ENCODE measurements around the gene FGB. TPM values are rescaled to one million over a fixed set of nuclear protein-coding genes. Genes with fewer than 3 reads are reported as not detected.

The FGB gene
- total and polyA plus RNA-seq, 4 donors: 0.14 to 1.2 TPM; not detected in 2

DNA sequence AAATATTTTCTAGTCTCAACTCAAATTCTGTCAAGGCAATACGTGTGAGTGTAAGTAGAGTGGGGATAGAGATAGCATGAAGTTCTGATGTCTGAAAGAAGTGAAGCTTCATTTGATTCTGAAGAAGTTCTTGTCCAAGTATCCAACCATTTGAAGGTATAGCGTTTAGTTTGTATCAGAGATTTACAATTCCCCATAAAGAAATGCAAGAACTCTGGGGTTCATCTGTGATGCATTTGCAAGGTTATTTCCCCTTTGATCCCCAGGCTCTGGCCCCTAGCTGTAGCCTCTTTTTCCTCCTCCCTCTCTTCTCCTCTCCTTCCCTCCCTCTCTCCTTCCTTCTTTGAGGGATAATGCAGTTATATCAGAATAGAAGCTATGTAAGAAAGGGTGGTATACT, 19.9 kb downstream of the FGB start:
- no peaks in the 10 kb centered on the region for H3K27me3 ChIP-seq (ENCODE audit: control insufficient read depth, insufficient read depth, low read length)
- no peak overlapping the region for H3K27ac ChIP-seq (ENCODE audit: low read depth, low read length)
- DNase-seq (ENCODE audit: low read depth in 4 of 6, low spot score in 6 of 6): no peak
- no peaks in the 10 kb centered on the region for H3K9me3 ChIP-seq (ENCODE audit: control insufficient read depth, insufficient read depth, low read length)
- WGBS (ENCODE audit: insufficient coverage): no CpG with 5 or more reads among the region's 2 CpGs
- H3K4me3 ChIP-seq (ENCODE audit: low read depth, low read length): no peak overlapping the region
- H3K36me3 ChIP-seq (ENCODE audit: control insufficient read depth, insufficient read depth, low read length): no peaks in the 10 kb centered on the region
- H3K4me1 ChIP-seq (ENCODE audit: control insufficient read depth, insufficient read depth, low read length): no peaks in the 10 kb centered on the region

DNA sequence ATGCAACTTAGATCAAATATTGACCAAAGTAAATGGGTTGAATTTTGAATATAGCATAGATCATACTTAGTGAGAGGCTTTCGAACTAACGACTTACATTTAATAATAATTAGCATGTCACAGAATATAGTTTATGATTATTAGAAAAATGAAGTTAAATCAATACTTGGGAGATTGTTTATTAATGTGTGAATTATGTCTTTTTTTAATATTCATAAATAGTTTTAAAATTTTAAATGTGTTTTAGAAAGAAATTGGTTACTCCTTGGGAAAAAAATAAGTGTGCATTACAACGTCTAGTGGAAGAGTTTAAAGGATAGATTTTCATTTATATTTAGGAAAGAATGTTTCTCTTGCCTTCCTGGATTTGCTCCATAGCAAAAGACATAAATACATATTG, 20.4 kb downstream of the FGB start:
- Histone ChIP-seq H3K4me3 (ENCODE audit: low read depth, low read length) (no peak overlapping the region), H3K27ac (ENCODE audit: low read depth, low read length) (no peak overlapping the region), H3K27me3 (ENCODE audit: control insufficient read depth, insufficient read depth, low read length) (no peaks in the 10 kb centered on the region), H3K9me3 (ENCODE audit: control insufficient read depth, insufficient read depth, low read length) (no peaks in the 10 kb centered on the region), H3K4me1 (ENCODE audit: control insufficient read depth, insufficient read depth, low read length) (no peaks in the 10 kb centered on the region), H3K36me3 (ENCODE audit: control insufficient read depth, insufficient read depth, low read length) (no peaks in the 10 kb centered on the region)
- WGBS (ENCODE audit: insufficient coverage): no CpG with 5 or more reads among the region's 3 CpGs
- no peak for DNase-seq (ENCODE audit: low read depth in 4 of 6, low spot score in 6 of 6)

DNA sequence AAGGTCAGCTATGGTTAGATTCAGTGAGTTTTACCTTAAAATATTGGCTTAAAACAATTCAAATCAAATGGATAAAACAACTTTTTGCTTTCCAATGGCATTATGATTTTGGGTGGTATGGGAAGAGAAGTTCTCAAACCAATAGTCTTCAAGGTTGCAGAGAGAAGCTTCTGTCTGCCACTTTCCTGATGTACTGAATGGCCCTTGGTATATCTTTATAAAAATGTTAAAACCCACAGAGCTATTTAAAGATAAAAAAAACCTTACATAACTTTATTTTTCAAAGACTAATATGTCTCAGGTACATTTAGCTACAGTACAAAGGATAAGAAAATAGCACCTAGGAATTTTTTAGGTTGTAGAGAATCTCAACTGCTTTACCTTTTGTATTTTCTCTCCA, 20.9 kb downstream of the FGB start:
- H3K4me3 ChIP-seq (ENCODE audit: low read depth, low read length): no peak overlapping the region

DNA sequence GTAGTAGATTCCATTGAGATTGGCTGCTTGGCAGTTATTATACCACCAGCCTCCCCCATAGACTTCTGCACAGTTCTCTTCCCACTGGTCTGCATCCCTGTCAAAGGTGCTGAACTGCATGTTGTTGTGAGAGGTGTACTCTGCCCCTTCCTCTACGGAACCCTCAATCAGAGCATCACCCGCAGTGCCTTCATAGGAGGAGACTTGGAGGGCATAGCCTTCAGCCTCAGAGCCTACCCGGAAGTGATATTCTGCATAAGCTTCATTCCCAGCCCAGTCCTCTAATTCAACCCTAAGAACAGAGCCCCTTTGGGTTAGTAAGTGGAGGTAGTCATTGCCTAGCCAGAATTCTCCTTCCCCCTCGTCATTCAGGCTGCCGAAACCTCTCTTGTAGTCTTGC, 21.4 kb downstream of the FGB start:
- Histone ChIP-seq H3K27ac (ENCODE audit: low read depth, low read length) (no peak overlapping the region), H3K4me3 (ENCODE audit: low read depth, low read length) (no peak overlapping the region), H3K36me3 (ENCODE audit: control insufficient read depth, insufficient read depth, low read length) (no peaks in the 10 kb centered on the region), H3K4me1 (ENCODE audit: control insufficient read depth, insufficient read depth, low read length) (no peaks in the 10 kb centered on the region), H3K9me3 (ENCODE audit: control insufficient read depth, insufficient read depth, low read length) (no peaks in the 10 kb centered on the region), H3K27me3 (ENCODE audit: control insufficient read depth, insufficient read depth, low read length) (no peaks in the 10 kb centered on the region)
- no CpG with 5 or more reads among the region's 5 CpGs for WGBS (ENCODE audit: insufficient coverage)
- DNase-seq (ENCODE audit: low read depth in 4 of 6, low spot score in 6 of 6): no peak

More for the DNA sequence above, 20.9 kb downstream of the FGB start:
- Histone ChIP-seq H3K36me3 (ENCODE audit: control insufficient read depth, insufficient read depth, low read length) (no peaks in the 10 kb centered on the region), H3K9me3 (ENCODE audit: control insufficient read depth, insufficient read depth, low read length) (no peaks in the 10 kb centered on the region), H3K4me1 (ENCODE audit: control insufficient read depth, insufficient read depth, low read length) (no peaks in the 10 kb centered on the region), H3K27me3 (ENCODE audit: control insufficient read depth, insufficient read depth, low read length) (no peaks in the 10 kb centered on the region), H3K27ac (ENCODE audit: low read depth, low read length) (no peak overlapping the region)
- no peak for DNase-seq (ENCODE audit: low read depth in 4 of 6, low spot score in 6 of 6)

DNA sequence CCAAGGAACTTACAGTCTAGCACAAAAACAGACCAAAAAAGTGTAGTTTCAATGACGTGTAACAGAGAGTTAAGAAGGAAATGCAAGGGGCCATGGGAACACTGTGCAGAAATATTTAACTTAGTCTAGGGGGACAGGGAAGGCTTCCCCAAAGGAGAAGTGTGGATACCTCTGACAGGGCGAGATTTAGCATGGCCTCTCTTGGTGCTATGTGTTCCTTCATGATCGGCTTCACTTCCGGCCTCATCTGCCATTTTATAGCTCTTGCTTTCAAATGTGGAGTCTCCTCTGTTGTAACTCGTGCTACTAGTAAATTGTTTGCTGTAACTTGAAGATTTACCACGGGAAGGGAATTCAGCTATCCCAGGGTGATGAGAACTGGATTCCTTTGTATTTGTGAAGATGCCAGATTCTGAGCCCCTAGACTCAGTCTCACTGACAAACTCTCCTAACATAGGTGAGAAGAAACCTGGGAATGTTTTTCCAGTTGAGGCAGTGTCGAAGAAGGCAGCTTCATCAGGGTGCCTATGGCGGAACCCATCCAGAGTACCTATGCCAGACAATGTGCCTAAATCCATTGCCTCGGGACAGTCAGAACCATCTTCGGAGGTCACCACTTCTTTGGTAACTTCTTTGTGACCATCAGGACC, 22.7 kb downstream of the FGB start:
- 97% methylated on average over 6 of the region's 10 CpGs for WGBS (ENCODE audit: insufficient coverage)
- H3K9me3 ChIP-seq (ENCODE audit: control insufficient read depth, insufficient read depth, low read length): no peaks in the 10 kb centered on the region
- no peaks in the 10 kb centered on the region for H3K36me3 ChIP-seq (ENCODE audit: control insufficient read depth, insufficient read depth, low read length)
- no peak overlapping the region for H3K4me3 ChIP-seq (ENCODE audit: low read depth, low read length)
- no peaks in the 10 kb centered on the region for H3K4me1 ChIP-seq (ENCODE audit: control insufficient read depth, insufficient read depth, low read length)
- no peaks in the 10 kb centered on the region for H3K27me3 ChIP-seq (ENCODE audit: control insufficient read depth, insufficient read depth, low read length)
- DNase-seq (ENCODE audit: low read depth in 4 of 6, low spot score in 6 of 6): no peak
- H3K27ac ChIP-seq (ENCODE audit: low read depth, low read length): no peak overlapping the region

DNA sequence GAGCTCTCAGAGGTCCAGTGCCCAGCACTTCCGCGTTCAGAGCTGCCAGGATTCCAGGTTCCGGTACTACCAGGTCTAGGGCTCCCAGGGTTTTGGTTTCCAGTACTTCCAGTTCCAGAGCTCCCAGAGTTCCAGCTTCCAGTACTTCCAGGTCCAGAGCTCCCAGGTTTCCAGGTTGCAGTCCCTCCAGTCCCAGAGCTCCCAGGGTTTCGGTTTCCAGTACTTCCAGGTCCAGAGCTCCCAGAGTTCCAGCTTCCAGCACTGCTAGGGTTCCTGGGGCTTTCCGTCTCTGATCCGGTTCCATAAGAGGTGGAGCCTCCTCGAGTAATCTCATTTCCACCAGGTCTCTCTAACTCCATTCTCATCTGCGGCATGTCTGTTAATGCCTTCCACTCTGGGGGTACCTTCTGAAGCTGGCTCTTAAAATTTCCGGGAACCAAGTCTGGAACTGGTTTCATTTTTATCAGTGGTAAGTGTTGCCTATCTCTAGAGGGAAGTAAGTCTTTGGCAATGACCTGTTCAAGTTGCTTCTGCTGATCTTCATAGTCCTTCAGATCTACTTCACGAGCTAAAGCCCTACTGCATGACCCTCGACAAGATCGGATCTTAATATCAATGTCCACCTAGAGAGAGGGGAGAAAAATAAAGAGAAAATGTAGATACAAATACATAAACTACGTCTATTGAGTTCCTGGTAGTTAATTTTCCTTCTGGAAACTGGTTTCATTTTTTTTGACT, 23.7 kb downstream of the FGB start:
- WGBS (ENCODE audit: insufficient coverage): 97% methylated on average over 8 of the region's 13 CpGs
- no peak for DNase-seq (ENCODE audit: low read depth in 4 of 6, low spot score in 6 of 6)
- Histone ChIP-seq H3K9me3 (ENCODE audit: control insufficient read depth, insufficient read depth, low read length) (no peaks in the 10 kb centered on the region), H3K27me3 (ENCODE audit: control insufficient read depth, insufficient read depth, low read length) (no peaks in the 10 kb centered on the region), H3K4me3 (ENCODE audit: low read depth, low read length) (no peak overlapping the region), H3K4me1 (ENCODE audit: control insufficient read depth, insufficient read depth, low read length) (no peaks in the 10 kb centered on the region), H3K27ac (ENCODE audit: low read depth, low read length) (no peak overlapping the region), H3K36me3 (ENCODE audit: control insufficient read depth, insufficient read depth, low read length) (no peaks in the 10 kb centered on the region)

DNA sequence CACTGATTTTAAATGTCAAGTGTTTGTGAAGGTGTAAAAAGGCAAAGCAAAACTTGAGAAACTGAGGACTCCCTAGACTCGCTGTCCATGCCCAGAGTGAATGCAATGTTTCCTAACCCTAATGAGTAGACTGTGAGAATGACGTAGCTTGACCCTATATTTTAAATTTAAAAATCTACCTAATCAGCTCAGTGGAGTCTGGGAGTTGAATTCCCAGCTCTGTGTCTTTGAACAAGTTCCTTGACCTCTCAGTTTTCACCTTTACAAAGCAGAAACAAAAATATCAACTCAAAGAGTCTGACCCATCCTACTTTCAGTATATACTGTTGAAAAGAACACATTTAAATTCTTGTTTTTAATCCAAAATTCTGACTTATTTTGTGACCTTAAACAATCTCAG, 25.4 kb downstream of the FGB start:
- no peaks in the 10 kb centered on the region for H3K27me3 ChIP-seq (ENCODE audit: control insufficient read depth, insufficient read depth, low read length)
- no peak for DNase-seq (ENCODE audit: low read depth in 4 of 6, low spot score in 6 of 6)
- H3K36me3 ChIP-seq (ENCODE audit: control insufficient read depth, insufficient read depth, low read length): no peaks in the 10 kb centered on the region
- no peak overlapping the region for H3K27ac ChIP-seq (ENCODE audit: low read depth, low read length)
- H3K4me3 ChIP-seq (ENCODE audit: low read depth, low read length): no peak overlapping the region
- WGBS (ENCODE audit: insufficient coverage): no CpG with 5 or more reads among the region's 2 CpGs
- H3K9me3 ChIP-seq (ENCODE audit: control insufficient read depth, insufficient read depth, low read length): no peaks in the 10 kb centered on the region
- no peaks in the 10 kb centered on the region for H3K4me1 ChIP-seq (ENCODE audit: control insufficient read depth, insufficient read depth, low read length)

DNA sequence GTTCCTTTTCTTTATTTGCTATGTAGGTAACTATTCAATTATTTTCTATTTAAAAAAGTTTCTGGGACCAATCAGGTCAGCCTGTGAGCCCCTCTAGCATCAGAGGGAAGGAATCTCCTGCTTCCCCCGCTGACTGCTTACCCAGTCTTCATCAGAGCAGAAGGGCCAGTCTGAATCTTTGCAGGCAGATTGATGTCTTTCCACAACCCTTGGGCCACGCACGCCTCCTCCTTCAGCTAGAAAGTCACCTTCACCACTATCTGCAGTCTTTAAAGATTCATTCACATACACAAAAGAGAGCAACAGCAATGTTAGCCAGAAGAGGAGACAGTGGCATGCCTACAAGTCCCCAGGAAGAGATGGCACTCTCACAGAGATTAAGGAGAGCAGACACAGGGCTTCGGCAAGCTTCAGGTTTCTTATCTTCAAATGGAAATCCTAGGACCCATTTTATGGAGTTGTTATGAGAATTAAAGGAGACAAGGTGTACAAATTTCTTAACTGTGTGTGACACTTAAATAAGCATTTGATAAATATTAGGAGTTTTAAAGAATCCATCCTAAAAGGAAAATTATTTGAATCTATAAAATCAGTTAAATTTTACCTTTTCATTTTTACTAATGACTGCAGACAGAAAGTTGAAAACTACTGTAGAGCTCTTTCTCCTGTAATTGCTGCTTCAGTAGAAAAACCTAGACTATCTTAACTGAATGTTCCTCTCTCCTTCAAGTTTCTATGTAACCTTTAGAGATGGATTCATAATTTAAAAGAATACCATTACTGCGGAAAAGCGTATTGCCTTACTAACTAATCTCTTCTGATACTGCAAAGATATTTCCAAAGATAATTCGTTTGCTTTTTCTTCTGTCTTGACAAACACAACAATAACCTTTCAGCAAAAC, 26.7 kb downstream of the FGB start:
- no peak for DNase-seq (ENCODE audit: low read depth in 4 of 6, low spot score in 6 of 6)
- Histone ChIP-seq H3K27me3 (ENCODE audit: control insufficient read depth, insufficient read depth, low read length) (no peaks in the 10 kb centered on the region), H3K36me3 (ENCODE audit: control insufficient read depth, insufficient read depth, low read length) (no peaks in the 10 kb centered on the region), H3K4me3 (ENCODE audit: low read depth, low read length) (no peak overlapping the region), H3K4me1 (ENCODE audit: control insufficient read depth, insufficient read depth, low read length) (no peaks in the 10 kb centered on the region), H3K27ac (ENCODE audit: low read depth, low read length) (no peak overlapping the region), H3K9me3 (ENCODE audit: control insufficient read depth, insufficient read depth, low read length) (no peaks in the 10 kb centered on the region)
- WGBS (ENCODE audit: insufficient coverage): 61% methylated on average over 3 of the region's 7 CpGs

DNA sequence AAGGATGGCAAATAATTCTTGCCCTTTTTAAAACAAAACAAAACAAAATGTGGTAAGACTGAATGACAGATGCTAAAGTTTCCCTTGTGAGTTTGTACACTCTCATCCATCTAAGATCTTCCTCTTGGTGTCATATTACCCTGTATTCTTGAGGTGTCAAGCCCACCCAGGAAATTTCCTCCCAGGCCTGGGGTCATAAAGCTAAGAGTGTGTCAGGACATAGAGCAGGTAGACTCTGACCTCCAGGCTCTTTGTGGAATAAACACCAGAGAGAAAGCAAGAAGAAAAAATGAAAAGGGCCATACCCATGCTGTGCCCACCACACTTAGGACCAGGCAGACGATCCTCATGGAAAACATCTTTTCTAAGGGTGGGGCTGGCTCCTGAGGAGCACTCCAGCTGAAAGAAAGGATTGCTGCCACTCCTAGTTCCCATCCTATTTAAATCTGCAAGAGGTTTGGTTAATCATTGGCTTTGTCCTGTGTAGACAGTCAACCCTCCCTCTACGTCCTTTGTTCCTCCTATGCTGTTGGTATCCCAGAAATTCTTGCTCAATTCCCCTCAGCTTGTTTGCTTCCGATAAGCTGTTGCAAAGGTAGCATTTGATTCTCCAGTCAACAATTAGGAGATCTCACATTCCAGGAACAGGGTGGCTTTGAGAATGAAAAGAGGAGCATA, 27.7 kb downstream of the FGB start, which contains the start of gene FGA:
FGA (minus strand) TSS at position 414 of the 678 bp plus-strand sequence; CDS start at position 359, 55 bp downstream.
- Histone ChIP-seq H3K9me3 (ENCODE audit: control insufficient read depth, insufficient read depth, low read length) (no peaks in the 10 kb centered on the region), H3K4me3 (ENCODE audit: low read depth, low read length) (no peak within 1 kb of the TSS), H3K27me3 (ENCODE audit: control insufficient read depth, insufficient read depth, low read length) (no peaks in the 10 kb centered on the region), H3K4me1 (ENCODE audit: control insufficient read depth, insufficient read depth, low read length) (no peaks in the 10 kb centered on the region), H3K27ac (ENCODE audit: low read depth, low read length) (no peak within 1 kb of the TSS), H3K36me3 (ENCODE audit: control insufficient read depth, insufficient read depth, low read length) (no peaks in the 10 kb centered on the region)
- WGBS (ENCODE audit: insufficient coverage): no CpG with 5 or more reads among the region's 3 CpGs
- no peak for DNase-seq (ENCODE audit: low read depth in 4 of 6, low spot score in 6 of 6)

Measured in spinal cord (tissue), 10 donors.